Measurements from ENCODE around the gene ARSB.
A peak's percentile ranks its signal among the peaks of the same experiment; 100 is the strongest.

Gene ARSB

GRCh38 chr5:78754655-78755054, 230.5 kb downstream of the ARSB start:
- Histone ChIP-seq H3K4me3 (ENCODE audit: low read length) (no peak overlapping the region), H3K4me1 (ENCODE audit: control insufficient read depth, insufficient read depth, low read length) (peaks cover 36% of the 10 kb centered on the region), H3K9me3 (ENCODE audit: control insufficient read depth, low read length) (no peaks in the 10 kb centered on the region), H3K9ac (ENCODE audit: low read length) (no peak overlapping the region), H3K36me3 (ENCODE audit: control insufficient read depth, insufficient read depth, low read length, severe bottlenecking) (no peaks in the 10 kb centered on the region), H3K27me3 (replicated peaks; ENCODE audit: control insufficient read depth, insufficient read depth, low read length) (no peaks in the 10 kb centered on the region)
- DNase-seq (ENCODE audit: low read depth), result no peak

DNA sequence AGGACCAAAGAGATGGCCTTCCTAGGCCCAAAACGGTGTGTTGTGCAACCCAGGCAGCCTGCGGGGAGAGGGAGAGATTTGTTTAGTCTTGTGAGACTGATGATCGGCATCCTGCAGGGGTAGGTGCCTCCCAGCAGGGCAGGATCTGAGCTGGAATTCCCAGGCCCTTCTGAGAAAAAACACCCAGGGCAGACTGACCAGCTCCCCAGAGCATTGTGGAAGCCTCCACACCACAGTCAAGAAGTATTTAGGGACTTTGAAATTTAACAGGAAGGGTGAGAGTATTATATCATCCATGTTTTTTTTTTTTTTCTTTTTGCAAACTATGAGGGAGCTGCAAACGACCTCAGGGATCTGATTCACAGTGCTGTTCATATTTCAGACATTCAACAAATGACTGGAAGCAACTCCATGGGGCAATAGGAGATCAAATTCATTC, 232.0 kb downstream of the ARSB start:
- no peaks in the 10 kb centered on the region for H3K9me3 ChIP-seq (ENCODE audit: control insufficient read depth, low read length)
- no peaks in the 10 kb centered on the region for H3K27me3 ChIP-seq (replicated peaks; ENCODE audit: control insufficient read depth, insufficient read depth, low read length)
- H3K36me3 ChIP-seq (ENCODE audit: control insufficient read depth, insufficient read depth, low read length, severe bottlenecking), result no peaks in the 10 kb centered on the region
- H3K4me1 ChIP-seq (ENCODE audit: control insufficient read depth, insufficient read depth, low read length), result peaks cover 31% of the 10 kb centered on the region
- DNase-seq (ENCODE audit: low read depth), result peak; percentile 52
- no peak overlapping the region for H3K4me3 ChIP-seq (ENCODE audit: low read length)
- no peak overlapping the region for H3K9ac ChIP-seq (ENCODE audit: low read length)

DNA sequence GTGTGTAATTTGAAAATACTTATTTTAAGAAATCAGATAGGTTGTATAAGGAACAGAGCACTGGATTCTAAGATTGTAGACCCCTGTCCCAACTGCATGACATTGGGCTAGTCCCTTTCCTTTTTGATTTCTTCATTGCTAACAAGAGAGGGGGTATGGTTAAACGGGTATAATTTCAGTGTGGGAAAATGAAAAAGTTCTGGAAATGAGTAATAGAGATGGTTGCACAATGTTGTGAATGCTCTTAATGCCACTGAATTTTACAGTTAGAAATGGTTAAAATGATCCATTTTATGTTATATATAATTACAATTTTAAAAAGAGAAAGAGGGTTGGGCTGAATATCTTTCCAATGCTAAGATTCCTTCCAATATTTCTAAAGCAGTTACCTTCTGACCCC, 233.2 kb downstream of the ARSB start:
- DNase-seq (ENCODE audit: low read depth), result peak; percentile 73
- Histone ChIP-seq H3K9ac (ENCODE audit: low read length) (no peak overlapping the region), H3K27me3 (replicated peaks; ENCODE audit: control insufficient read depth, insufficient read depth, low read length) (no peaks in the 10 kb centered on the region), H3K4me3 (ENCODE audit: low read length) (no peak overlapping the region), H3K4me1 (ENCODE audit: control insufficient read depth, insufficient read depth, low read length) (peaks cover 31% of the 10 kb centered on the region), H3K9me3 (ENCODE audit: control insufficient read depth, low read length) (no peaks in the 10 kb centered on the region), H3K36me3 (ENCODE audit: control insufficient read depth, insufficient read depth, low read length, severe bottlenecking) (no peaks in the 10 kb centered on the region)

GRCh38 chr5:78750281-78750680, 234.8 kb downstream of the ARSB start:
- H3K4me3 ChIP-seq (ENCODE audit: low read length), result no peak overlapping the region
- H3K9ac ChIP-seq (ENCODE audit: low read length), result no peak overlapping the region
- no peaks in the 10 kb centered on the region for H3K36me3 ChIP-seq (ENCODE audit: control insufficient read depth, insufficient read depth, low read length, severe bottlenecking)
- no peaks in the 10 kb centered on the region for H3K9me3 ChIP-seq (ENCODE audit: control insufficient read depth, low read length)
- no peaks in the 10 kb centered on the region for H3K27me3 ChIP-seq (replicated peaks; ENCODE audit: control insufficient read depth, insufficient read depth, low read length)
- DNase-seq (ENCODE audit: low read depth), result no peak
- H3K4me1 ChIP-seq (ENCODE audit: control insufficient read depth, insufficient read depth, low read length), result peaks cover 28% of the 10 kb centered on the region

GRCh38 chr5:78747705-78748359, 237.3 kb downstream of the ARSB start:
- DNase-seq (ENCODE audit: low read depth), result peak; percentile 91
- Histone ChIP-seq H3K36me3 (ENCODE audit: control insufficient read depth, insufficient read depth, low read length, severe bottlenecking) (no peaks in the 10 kb centered on the region), H3K9me3 (ENCODE audit: control insufficient read depth, low read length) (no peaks in the 10 kb centered on the region), H3K4me1 (ENCODE audit: control insufficient read depth, insufficient read depth, low read length) (peaks cover 32% of the 10 kb centered on the region), H3K4me3 (ENCODE audit: low read length) (no peak overlapping the region), H3K27me3 (replicated peaks; ENCODE audit: control insufficient read depth, insufficient read depth, low read length) (no peaks in the 10 kb centered on the region), H3K9ac (ENCODE audit: low read length) (no peak overlapping the region)

- Histone ChIP-seq H3K9ac (ENCODE audit: low read length) (no peak overlapping the region), H3K4me1 (ENCODE audit: control insufficient read depth, insufficient read depth, low read length) (peaks cover 28% of the 10 kb centered on the region), H3K9me3 (ENCODE audit: control insufficient read depth, low read length) (no peaks in the 10 kb centered on the region), H3K27me3 (replicated peaks; ENCODE audit: control insufficient read depth, insufficient read depth, low read length) (no peaks in the 10 kb centered on the region), H3K4me3 (ENCODE audit: low read length) (no peak overlapping the region), H3K36me3 (ENCODE audit: control insufficient read depth, insufficient read depth, low read length, severe bottlenecking) (no peaks in the 10 kb centered on the region)
- DNase-seq (ENCODE audit: low read depth), result no peak
These were observed 238.1 kb downstream of the ARSB start for GRCh38 chr5:78747055-78747454.

GRCh38 chr5:78746021-78746770, 238.9 kb downstream of the ARSB start:
- Histone ChIP-seq H3K9ac (ENCODE audit: low read length) (no peak overlapping the region), H3K4me1 (ENCODE audit: control insufficient read depth, insufficient read depth, low read length) (peaks cover 27% of the 10 kb centered on the region), H3K36me3 (ENCODE audit: control insufficient read depth, insufficient read depth, low read length, severe bottlenecking) (no peaks in the 10 kb centered on the region), H3K4me3 (ENCODE audit: low read length) (no peak overlapping the region), H3K27me3 (replicated peaks; ENCODE audit: control insufficient read depth, insufficient read depth, low read length) (no peaks in the 10 kb centered on the region), H3K9me3 (ENCODE audit: control insufficient read depth, low read length) (no peaks in the 10 kb centered on the region)
- DNase-seq (ENCODE audit: low read depth), result no peak

DNA sequence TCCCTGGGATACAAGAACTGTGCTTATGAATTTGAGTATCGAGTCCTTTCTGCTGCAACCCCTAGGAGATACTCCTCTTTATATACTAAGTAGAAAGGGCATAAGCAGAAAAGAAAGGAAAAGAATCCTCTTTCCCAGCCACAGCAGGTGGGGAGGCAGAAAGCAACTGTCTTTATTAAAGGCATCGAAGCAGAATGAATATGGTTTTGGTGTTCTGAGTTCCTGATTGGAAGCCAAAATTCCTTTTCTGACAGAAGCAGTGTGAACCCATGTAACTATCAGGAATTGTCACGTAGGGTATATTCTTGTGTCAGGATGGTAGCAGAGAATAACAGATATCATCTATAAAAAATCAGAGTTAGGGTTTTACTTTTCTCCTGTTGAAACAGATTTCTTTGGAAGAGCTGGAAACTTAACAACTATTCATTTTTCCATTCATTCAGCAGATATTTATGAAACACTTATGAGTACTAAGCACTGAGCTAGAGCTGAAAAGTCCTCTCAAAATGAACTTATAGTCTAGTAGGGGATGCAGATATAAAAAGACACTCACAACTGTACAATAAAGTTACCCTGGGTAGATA, 240.1 kb downstream of the ARSB start:
- no peak for DNase-seq (ENCODE audit: low read depth)
- H3K4me3 ChIP-seq (ENCODE audit: low read length), result no peak overlapping the region
- H3K4me1 ChIP-seq (ENCODE audit: control insufficient read depth, insufficient read depth, low read length), result peaks cover 27% of the 10 kb centered on the region
- no peaks in the 10 kb centered on the region for H3K27me3 ChIP-seq (replicated peaks; ENCODE audit: control insufficient read depth, insufficient read depth, low read length)
- H3K36me3 ChIP-seq (ENCODE audit: control insufficient read depth, insufficient read depth, low read length, severe bottlenecking), result no peaks in the 10 kb centered on the region
- no peaks in the 10 kb centered on the region for H3K9me3 ChIP-seq (ENCODE audit: control insufficient read depth, low read length)
- H3K9ac ChIP-seq (ENCODE audit: low read length), result no peak overlapping the region

- Histone ChIP-seq H3K9ac (ENCODE audit: low read length) (no peak overlapping the region), H3K36me3 (ENCODE audit: control insufficient read depth, insufficient read depth, low read length, severe bottlenecking) (no peaks in the 10 kb centered on the region), H3K4me1 (ENCODE audit: control insufficient read depth, insufficient read depth, low read length) (peaks cover 16% of the 10 kb centered on the region), H3K27me3 (replicated peaks; ENCODE audit: control insufficient read depth, insufficient read depth, low read length) (no peaks in the 10 kb centered on the region), H3K9me3 (ENCODE audit: control insufficient read depth, low read length) (no peaks in the 10 kb centered on the region), H3K4me3 (ENCODE audit: low read length) (no peak overlapping the region)
- DNase-seq (ENCODE audit: low read depth), result no peak
These were observed 244.1 kb downstream of the ARSB start for GRCh38 chr5:78741019-78741418.

GRCh38 chr5:78738693-78739300, 246.3 kb downstream of the ARSB start:
- Histone ChIP-seq H3K36me3 (ENCODE audit: control insufficient read depth, insufficient read depth, low read length, severe bottlenecking) (no peaks in the 10 kb centered on the region), H3K27me3 (replicated peaks; ENCODE audit: control insufficient read depth, insufficient read depth, low read length) (no peaks in the 10 kb centered on the region), H3K4me3 (ENCODE audit: low read length) (no peak overlapping the region), H3K9ac (ENCODE audit: low read length) (no peak overlapping the region), H3K9me3 (ENCODE audit: control insufficient read depth, low read length) (no peaks in the 10 kb centered on the region), H3K4me1 (ENCODE audit: control insufficient read depth, insufficient read depth, low read length) (peaks cover 5% of the 10 kb centered on the region)
- DNase-seq (ENCODE audit: low read depth), result no peak

GRCh38 chr5:78738104-78738503, 247.0 kb downstream of the ARSB start:
- Histone ChIP-seq H3K4me3 (ENCODE audit: low read length) (no peak overlapping the region), H3K9ac (ENCODE audit: low read length) (no peak overlapping the region), H3K4me1 (ENCODE audit: control insufficient read depth, insufficient read depth, low read length) (peaks cover 5% of the 10 kb centered on the region), H3K9me3 (ENCODE audit: control insufficient read depth, low read length) (no peaks in the 10 kb centered on the region), H3K27me3 (replicated peaks; ENCODE audit: control insufficient read depth, insufficient read depth, low read length) (no peaks in the 10 kb centered on the region), H3K36me3 (ENCODE audit: control insufficient read depth, insufficient read depth, low read length, severe bottlenecking) (no peaks in the 10 kb centered on the region)
- DNase-seq (ENCODE audit: low read depth), result no peak
